IMR-90 (cell line): ENCODE measurements around the gene TBC1D16.

Experiments used
- BHLHE40 ChIP-seq: fragments of 150-350 bp; IDR thresholded peaks from 2 replicates; pipeline ENCODE4 v1.6.1; 2016; ENCODE audit warnings: mild to moderate bottlenecking, low read depth, low read length
- CHD1 ChIP-seq: IDR thresholded peaks from 2 replicates; pipeline ENCODE4 v1.6.1; 2012; ENCODE audit warnings: low read depth, low read length, improper control_type of control experiment
- FOS ChIP-seq: fragments of 150-350 bp; IDR thresholded peaks from 2 replicates; pipeline ENCODE4 v1.6.1; 2016; ENCODE audit warnings: low read depth, low read length
- MAZ ChIP-seq: IDR thresholded peaks from 2 replicates; pipeline ENCODE4 v1.6.1; 2012; ENCODE audit warnings: low read depth, mild to moderate bottlenecking, low read length, improper control_type of control experiment, moderate library complexity, borderline replicate concordance
- MXI1 ChIP-seq: IDR thresholded peaks from 2 replicates; pipeline ENCODE4 v1.6.1; 2012; ENCODE audit warnings: low read depth, mild to moderate bottlenecking, low read length, moderate library complexity, borderline replicate concordance
- POLR2A ChIP-seq: IDR thresholded peaks from 2 replicates; pipeline ENCODE4 v1.6.1; 2012; ENCODE audit warnings: mild to moderate bottlenecking, low read depth, low read length
- RAD21 ChIP-seq: IDR thresholded peaks from 2 replicates; pipeline ENCODE4 v1.6.1; 2012; ENCODE audit warnings: low read length, improper control_type of control experiment
- RCOR1 ChIP-seq: IDR thresholded peaks from 2 replicates; pipeline ENCODE4 v1.6.1; 2012; ENCODE audit warnings: mild to moderate bottlenecking, low read length, improper control_type of control experiment; ENCODE audit not compliant: insufficient replicate concordance
- SMC3 ChIP-seq: fragments of 150-350 bp; IDR thresholded peaks from 2 replicates; pipeline ENCODE4 v1.6.1; 2016; ENCODE audit warnings: low read depth, mild to moderate bottlenecking, antibody characterized with exemption, low read length, moderate library complexity
- USF2 ChIP-seq: fragments of 150-350 bp; IDR thresholded peaks from 2 replicates; pipeline ENCODE4 v1.6.1; 2017; ENCODE audit warnings: mild to moderate bottlenecking, antibody characterized with exemption, low read length, low read depth
- TF ChIP-seq, protein P1 (sequence below): conservative IDR thresholded peaks from 2 replicates; pipeline ENCODE4 v1.5.1; 2012; ENCODE audit warnings: mild to moderate bottlenecking, low read depth, low read length, improper control_type of control experiment
- TF ChIP-seq, protein P2 (sequence below): fragments of 150-350 bp; IDR thresholded peaks from 2 replicates; pipeline ENCODE4 v1.6.1; 2016; ENCODE audit warnings: low read depth, mild to moderate bottlenecking, low read length, moderate library complexity, borderline replicate concordance

DNA sequence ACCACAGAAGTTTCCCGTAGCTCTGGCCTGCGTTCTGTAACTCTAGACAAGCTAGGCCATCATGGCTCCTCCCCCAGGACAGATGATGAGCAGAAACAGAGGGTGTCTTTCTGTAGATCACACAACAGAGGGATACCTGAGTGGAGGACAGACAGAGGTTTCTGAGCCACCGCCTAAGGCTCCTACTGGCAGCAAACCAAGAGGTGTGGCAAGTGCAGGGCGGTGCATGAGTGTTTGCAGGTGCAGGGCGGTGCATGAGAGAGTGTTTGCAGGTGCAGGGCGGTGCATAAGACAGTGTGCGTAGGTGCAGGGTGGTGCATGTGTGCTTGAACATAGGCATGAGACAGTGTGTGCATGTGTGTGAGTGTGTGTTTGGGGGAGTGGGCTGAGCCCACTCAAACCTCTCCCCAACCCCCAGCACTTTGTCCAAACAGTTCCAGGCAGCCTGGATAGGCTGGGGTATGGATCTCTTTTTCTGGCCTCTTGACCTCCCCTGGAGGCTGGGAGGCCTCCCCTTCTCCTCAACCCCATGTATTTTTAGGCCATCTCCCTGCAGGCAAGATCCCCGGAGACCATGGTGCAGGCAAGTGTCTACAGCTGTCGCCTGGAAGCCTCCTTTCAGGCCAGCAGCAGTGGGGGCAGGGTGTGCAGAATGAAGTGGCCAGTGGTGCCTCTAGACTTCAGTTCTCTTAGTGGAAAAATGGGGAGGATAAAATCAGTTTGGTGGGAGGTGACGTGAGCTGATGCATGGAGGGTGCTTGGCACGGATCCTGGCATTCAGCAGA is 143.0 kb downstream of the TBC1D16 start:
- TF ChIP-seq POLR2A (no peak), FOS (no peak), SMC3 (no peak), USF2 (no peak), CHD1 (no peak), MXI1 (no peak), RAD21 (no peak), BHLHE40 (no peak), RCOR1 (no peak), MAZ (no peak)
- TF ChIP-seq, protein P1, sequence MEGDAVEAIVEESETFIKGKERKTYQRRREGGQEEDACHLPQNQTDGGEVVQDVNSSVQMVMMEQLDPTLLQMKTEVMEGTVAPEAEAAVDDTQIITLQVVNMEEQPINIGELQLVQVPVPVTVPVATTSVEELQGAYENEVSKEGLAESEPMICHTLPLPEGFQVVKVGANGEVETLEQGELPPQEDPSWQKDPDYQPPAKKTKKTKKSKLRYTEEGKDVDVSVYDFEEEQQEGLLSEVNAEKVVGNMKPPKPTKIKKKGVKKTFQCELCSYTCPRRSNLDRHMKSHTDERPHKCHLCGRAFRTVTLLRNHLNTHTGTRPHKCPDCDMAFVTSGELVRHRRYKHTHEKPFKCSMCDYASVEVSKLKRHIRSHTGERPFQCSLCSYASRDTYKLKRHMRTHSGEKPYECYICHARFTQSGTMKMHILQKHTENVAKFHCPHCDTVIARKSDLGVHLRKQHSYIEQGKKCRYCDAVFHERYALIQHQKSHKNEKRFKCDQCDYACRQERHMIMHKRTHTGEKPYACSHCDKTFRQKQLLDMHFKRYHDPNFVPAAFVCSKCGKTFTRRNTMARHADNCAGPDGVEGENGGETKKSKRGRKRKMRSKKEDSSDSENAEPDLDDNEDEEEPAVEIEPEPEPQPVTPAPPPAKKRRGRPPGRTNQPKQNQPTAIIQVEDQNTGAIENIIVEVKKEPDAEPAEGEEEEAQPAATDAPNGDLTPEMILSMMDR, result no peak
- TF ChIP-seq, protein P2, sequence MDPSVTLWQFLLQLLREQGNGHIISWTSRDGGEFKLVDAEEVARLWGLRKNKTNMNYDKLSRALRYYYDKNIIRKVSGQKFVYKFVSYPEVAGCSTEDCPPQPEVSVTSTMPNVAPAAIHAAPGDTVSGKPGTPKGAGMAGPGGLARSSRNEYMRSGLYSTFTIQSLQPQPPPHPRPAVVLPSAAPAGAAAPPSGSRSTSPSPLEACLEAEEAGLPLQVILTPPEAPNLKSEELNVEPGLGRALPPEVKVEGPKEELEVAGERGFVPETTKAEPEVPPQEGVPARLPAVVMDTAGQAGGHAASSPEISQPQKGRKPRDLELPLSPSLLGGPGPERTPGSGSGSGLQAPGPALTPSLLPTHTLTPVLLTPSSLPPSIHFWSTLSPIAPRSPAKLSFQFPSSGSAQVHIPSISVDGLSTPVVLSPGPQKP, result no peak
